Lower leg skin (tissue), 3 donors: ENCODE data around the gene HPDL.

Experiments
- CTCF ChIP-seq, 3 donors: fragments of 450-650 bp; IDR thresholded peaks; one replicate each; pipeline ENCODE4 v1.5.1; 2016; ENCODE audit warnings: antibody characterized with exemption in 3 of 3, mild to moderate bottlenecking in 3 of 3, moderate library complexity in 2 of 3
- POLR2A ChIP-seq, 2 donors: fragments of 450-650 bp; IDR thresholded peaks; one replicate each; pipeline ENCODE4 v1.6.1; 2016 to 2017; ENCODE audit warnings: antibody characterized with exemption in 2 of 2, mild to moderate bottlenecking in 1 of 2, moderate library complexity in 1 of 2

- TF ChIP-seq CTCF (IDR thresholded peaks at IDR 0.05) (no peak), POLR2A (IDR thresholded peaks at IDR 0.05) (no peak)
Observed at GRCh38 chr1:45355683-45356082, 29.0 kb downstream of the HPDL start.
